Caco-2 (cell line): Measurements from ENCODE around the gene EFCAB9. TPM values are rescaled to one million over a fixed set of nuclear protein-coding genes. Genes with fewer than 3 reads are reported as not detected.

Experiments
- BruUV-seq: library from RNA; stranded (reverse); fragments of 400-500 nt; replicated peaks from 2 replicates; lab custom pipeline; 2021; lab: Mats Ljungman, UMichigan
- CTCF ChIA-PET: fragments of 300-600 bp; sonication (Branson Sonifier 250); formaldehyde crosslinking; loops from one replicate; lab custom pipeline; 2022; ENCODE audit warnings: antibody characterized with exemption; lab: Charles Lee
- POLR2A ChIA-PET: fragments of 300-600 bp; sonication (Branson Sonifier 250); formaldehyde crosslinking; loops from one replicate; lab custom pipeline; 2022; ENCODE audit warnings: antibody characterized with exemption; lab: Charles Lee
- DNase-seq, 2 experiments: peaks; one replicate each; pipeline versions ENCODE4 v3.0.0 to v3.0.0-alpha.2; 2020 to 2022
- H3K27me3 ChIP-seq: replicated peaks from 2 replicates; pipeline ENCODE4 v1.6.0; 2011; ENCODE audit warnings: low read length; ENCODE audit not compliant: control insufficient read depth, insufficient read depth
- H3K36me3 ChIP-seq: 2 replicates; pipeline ENCODE4 v1.5.1; 2011; ENCODE audit warnings: low read length; ENCODE audit not compliant: control insufficient read depth, insufficient read depth
- H3K4me1 ChIP-seq: fragments of 250-450 bp; sonication (Bioruptor Pico); 2 replicates; pipeline ENCODE4 v1.5.1; 2020; ENCODE audit warnings: mild to moderate bottlenecking
- H3K4me3 ChIP-seq: 2 replicates; pipeline ENCODE4 v1.5.1; 2011; ENCODE audit warnings: low read depth, mild to moderate bottlenecking, control low read depth, low read length
- H3K9me3 ChIP-seq: fragments of 250-450 bp; sonication (Bioruptor Pico); 2 replicates; pipeline ENCODE4 v1.5.1; 2020; ENCODE audit warnings: mild to moderate bottlenecking, moderate library complexity
- H3K27ac Mint-ChIP-seq: one replicate; pipeline ENCODE4 v1.8.0; 2022; ENCODE audit warnings: mixed read lengths; ENCODE audit not compliant: unreplicated experiment
- H3K27me3 Mint-ChIP-seq: one replicate; pipeline ENCODE4 v1.8.0; 2022; ENCODE audit warnings: mixed read lengths; ENCODE audit not compliant: insufficient read depth, unreplicated experiment
- H3K36me3 Mint-ChIP-seq: one replicate; pipeline ENCODE4 v1.8.0; 2022; ENCODE audit warnings: mild to moderate bottlenecking, mixed read lengths; ENCODE audit not compliant: insufficient read depth, unreplicated experiment
- H3K4me1 Mint-ChIP-seq: one replicate; pipeline ENCODE4 v1.8.0; 2022; ENCODE audit warnings: low read depth, mixed read lengths; ENCODE audit not compliant: unreplicated experiment
- H3K4me3 Mint-ChIP-seq: one replicate; pipeline ENCODE4 v1.8.0; 2022; ENCODE audit warnings: mild to moderate bottlenecking, moderate library complexity, mixed read lengths; ENCODE audit not compliant: unreplicated experiment
- H3K9me3 Mint-ChIP-seq: one replicate; pipeline ENCODE4 v1.8.0; 2022; ENCODE audit warnings: mixed read lengths; ENCODE audit not compliant: unreplicated experiment
- CTCF ChIP-seq, 2 experiments: fragments of 200-600 bp in 1 of 2; IDR thresholded peaks; 1 replicate in 1 of 2; 2 replicates in 1 of 2; pipeline versions ENCODE4 v1.5.1 to v1.8.0; 2011 to 2022; ENCODE audit warnings: antibody characterized with exemption in 1 of 2, control low read depth in 1 of 2, inconsistent platforms in 1 of 2, low read depth in 1 of 2, low read length in 1 of 2, mild to moderate bottlenecking in 1 of 2, moderate library complexity in 1 of 2; ENCODE audit not compliant: insufficient read depth in 1 of 2, severe bottlenecking in 1 of 2, unreplicated experiment in 1 of 2
- intact Hi-C: fragments of 100-400 bp; cut with micrococcal nuclease; formaldehyde crosslinking; loops from one replicate; pipeline ENCODE4 v1.10.0; 2022; ENCODE audit not compliant: unreplicated experiment
- total RNA-seq: library from RNA; stranded (reverse); gene quantifications from 2 replicates; pipeline ENCODE4 v1.2.3, GENCODE V29; 2022

Gene EFCAB9
- total RNA-seq, 1 experiment from 2014 or later = not detected

DNA sequence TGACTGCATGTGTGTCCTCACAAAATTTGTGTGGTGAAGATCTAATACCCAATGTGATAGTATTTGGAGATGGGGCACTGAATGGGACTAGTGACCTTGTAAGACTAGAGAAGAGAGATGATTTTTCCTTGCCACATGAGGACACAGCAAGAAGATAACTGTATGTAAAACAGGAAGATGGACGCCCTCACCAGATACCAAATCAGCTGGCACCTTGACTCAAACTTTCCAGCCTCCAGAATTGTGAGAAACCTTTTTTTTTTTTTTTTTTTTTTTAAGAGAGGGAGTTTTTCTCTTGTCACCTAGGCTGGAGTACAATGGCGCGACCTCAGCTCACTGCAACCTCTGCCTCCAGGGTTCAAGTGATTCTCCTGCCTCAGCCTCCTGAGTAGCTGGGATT lies 49.3 kb downstream of the EFCAB9 start:
- Mint-ChIP-seq H3K36me3 (peaks cover 26% of the 10 kb centered on the region), H3K9me3 (no peaks in the 10 kb centered on the region), H3K27me3 (no peaks in the 10 kb centered on the region), H3K4me1 (peaks cover 17% of the 10 kb centered on the region), H3K4me3 (no peak overlapping the region), H3K27ac (no peak overlapping the region)
- CTCF ChIA-PET = no interaction called here
- no peak for TF ChIP-seq CTCF (IDR thresholded peaks at IDR 0.05; ENCODE audit: insufficient read depth in 1 of 2, low read depth in 1 of 2, low read length in 1 of 2, severe bottlenecking in 1 of 2, unreplicated experiment in 1 of 2)
- DNase-seq = no peak
- no peaks in the 10 kb centered on the region for H3K27me3 ChIP-seq
- POLR2A ChIA-PET = no interaction called here
- H3K9me3 ChIP-seq = no peaks in the 10 kb centered on the region
- peaks cover 13% of the 10 kb centered on the region for H3K4me1 ChIP-seq
- intact Hi-C loops = no loop called here
- no peak overlapping the region for H3K4me3 ChIP-seq
- no TSS peak for BruUV-seq
- H3K36me3 ChIP-seq = peaks cover 1% of the 10 kb centered on the region; the same call in 1 of the 2 replicates

- H3K4me3 ChIP-seq = no peak overlapping the region
- ChIA-PET CTCF (no interaction called here), POLR2A (no interaction called here)
- H3K4me1 ChIP-seq = peaks cover 5% of the 10 kb centered on the region; the same call in 1 of the 2 replicates
- H3K36me3 ChIP-seq = peaks cover 1% of the 10 kb centered on the region; the same call in 1 of the 2 replicates
- intact Hi-C loops = no loop called here
- Mint-ChIP-seq H3K9me3 (no peaks in the 10 kb centered on the region), H3K27me3 (no peaks in the 10 kb centered on the region), H3K36me3 (peaks cover 34% of the 10 kb centered on the region), H3K4me3 (no peak overlapping the region), H3K27ac (no peak overlapping the region), H3K4me1 (peaks cover 15% of the 10 kb centered on the region)
- no peaks in the 10 kb centered on the region for H3K9me3 ChIP-seq
- no peak for DNase-seq
- no peak for TF ChIP-seq CTCF (IDR thresholded peaks at IDR 0.05; ENCODE audit: insufficient read depth in 1 of 2, low read depth in 1 of 2, low read length in 1 of 2, severe bottlenecking in 1 of 2, unreplicated experiment in 1 of 2)
- H3K27me3 ChIP-seq = no peaks in the 10 kb centered on the region
- BruUV-seq = no TSS peak
Measured at GRCh38 chr5:172245046-172245445, 51.1 kb downstream of the EFCAB9 start.

DNA sequence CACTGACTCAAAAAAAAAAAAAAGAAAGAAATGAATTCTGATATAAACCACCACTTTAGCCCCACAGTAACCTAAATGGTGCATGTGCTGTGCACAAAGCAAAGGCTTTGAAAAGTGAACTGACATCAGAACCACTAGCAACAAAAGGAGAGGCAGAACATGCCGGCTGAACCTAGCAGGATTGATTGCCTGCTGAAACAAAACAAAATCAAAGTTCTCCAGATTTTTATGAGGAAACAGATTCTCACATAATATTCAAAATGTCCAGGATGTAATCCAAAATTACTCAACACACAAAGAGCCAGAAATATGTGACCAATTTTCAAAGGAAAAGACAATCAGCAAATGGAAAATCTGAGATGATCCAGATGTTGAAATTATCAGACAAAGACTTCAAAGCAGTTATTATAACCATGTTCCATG lies 51.7 kb downstream of the EFCAB9 start:
- H3K4me3 ChIP-seq = no peak overlapping the region
- no peak overlapping the region for H3K4me3 Mint-ChIP-seq
- H3K27me3 ChIP-seq = no peaks in the 10 kb centered on the region
- H3K9me3 ChIP-seq = no peaks in the 10 kb centered on the region
- BruUV-seq = no TSS peak
- CTCF ChIA-PET = no interaction called here
- peaks cover 40% of the 10 kb centered on the region for H3K36me3 Mint-ChIP-seq
- H3K4me1 ChIP-seq = no peaks in the 10 kb centered on the region
- no peak for DNase-seq
- intact Hi-C loops = no loop called here
- H3K36me3 ChIP-seq = peaks cover 1% of the 10 kb centered on the region; the same call in 1 of the 2 replicates
- no peak overlapping the region for H3K27ac Mint-ChIP-seq
- H3K27me3 Mint-ChIP-seq = no peaks in the 10 kb centered on the region
- H3K9me3 Mint-ChIP-seq = no peaks in the 10 kb centered on the region
- peaks cover 8% of the 10 kb centered on the region for H3K4me1 Mint-ChIP-seq
- no peak for TF ChIP-seq CTCF (IDR thresholded peaks at IDR 0.05; ENCODE audit: insufficient read depth in 1 of 2, low read depth in 1 of 2, low read length in 1 of 2, severe bottlenecking in 1 of 2, unreplicated experiment in 1 of 2)
- POLR2A ChIA-PET = no interaction called here
